Keratinocyte (primary cell): ENCODE results near the gene TRIM54. TPM values are rescaled to one million over a fixed set of nuclear protein-coding genes. Genes with fewer than 3 reads are reported as not detected.

Experiments
- DNase-seq: peaks from one replicate; pipeline ENCODE4 v3.0.0-alpha.2; 2011; ENCODE audit warnings: low read depth, missing footprints, low spot score
- FAIRE-seq: peaks from 2 replicates; lab custom pipeline; 2011; peaks lifted over from hg19 to GRCh38; lab: Jason Lieb, UNC
- H2AFZ ChIP-seq: 2 replicates; pipeline ENCODE4 v1.6.0; 2012; ENCODE audit warnings: low read length, control low read depth, inconsistent platforms; ENCODE audit not compliant: control insufficient read depth
- H3K27ac ChIP-seq: 2 replicates; pipeline ENCODE4 v1.5.1; 2011; ENCODE audit warnings: low read length; ENCODE audit not compliant: control insufficient read depth, insufficient read depth
- H3K27me3 ChIP-seq: 3 replicates; pipeline ENCODE4 v1.6.0; 2011; ENCODE audit warnings: low read length; ENCODE audit not compliant: control insufficient read depth, insufficient read depth; ENCODE audit errors: extremely low read depth
- H3K36me3 ChIP-seq, 2 experiments: 2 replicates in 1 of 2; 3 replicates in 1 of 2; pipeline ENCODE4 v1.5.1; 2011; ENCODE audit warnings: low read length in 2 of 2, mild to moderate bottlenecking in 1 of 2; ENCODE audit not compliant: control insufficient read depth in 2 of 2, insufficient read depth in 2 of 2; ENCODE audit errors: extremely low read depth in 1 of 2
- H3K4me1 ChIP-seq: 3 replicates; pipeline ENCODE4 v1.5.1; 2011; ENCODE audit warnings: low read length; ENCODE audit not compliant: control insufficient read depth, insufficient read depth; ENCODE audit errors: extremely low read depth
- H3K4me2 ChIP-seq: 3 replicates; pipeline ENCODE4 v1.6.0; 2011; ENCODE audit warnings: low read depth, low read length; ENCODE audit not compliant: control insufficient read depth, insufficient read depth; ENCODE audit errors: extremely low read depth
- H3K4me3 ChIP-seq, 3 experiments: fragments of 200-600 bp in 1 of 3; sonication (generic) in 1 of 3; 2 replicates in 2 of 3; 3 replicates in 1 of 3; pipeline ENCODE4 v1.5.1; 2011 to 2016; ENCODE audit warnings: low read length in 3 of 3, mild to moderate bottlenecking in 3 of 3, control low read depth in 2 of 3, inconsistent platforms in 1 of 3, low read depth in 1 of 3, mixed read lengths in 1 of 3, mixed run types in 1 of 3, moderate library complexity in 1 of 3; ENCODE audit not compliant: control insufficient read depth in 2 of 3, insufficient read depth in 2 of 3; ENCODE audit errors: extremely low read depth in 1 of 3
- H3K79me2 ChIP-seq: 2 replicates; pipeline ENCODE4 v1.6.0; 2012; ENCODE audit warnings: low read length; ENCODE audit not compliant: control insufficient read depth, insufficient read depth
- H3K9ac ChIP-seq: 3 replicates; pipeline ENCODE4 v1.6.0; 2011; ENCODE audit warnings: low read length; ENCODE audit not compliant: control insufficient read depth, insufficient read depth; ENCODE audit errors: extremely low read depth
- H3K9me1 ChIP-seq: 3 replicates; pipeline ENCODE4 v1.6.0; 2011; ENCODE audit warnings: low read length; ENCODE audit not compliant: control insufficient read depth, insufficient read depth; ENCODE audit errors: extremely low read depth
- H3K9me3 ChIP-seq: 2 replicates; pipeline ENCODE4 v1.5.1; 2012; ENCODE audit warnings: low read depth, low read length; ENCODE audit not compliant: control insufficient read depth
- H4K20me1 ChIP-seq: 3 replicates; pipeline ENCODE4 v1.6.0; 2011; ENCODE audit warnings: low read length; ENCODE audit not compliant: control insufficient read depth, insufficient read depth; ENCODE audit errors: extremely low read depth
- CTCF ChIP-seq, 3 experiments: IDR thresholded peaks in 1 of 3; conservative IDR thresholded peaks in 1 of 3; optimal IDR thresholded peaks in 1 of 3; 2 replicates in 2 of 3; 3 replicates in 1 of 3; pipeline versions ENCODE3 to v1.5.1; 2011; ENCODE audit warnings: low read length in 3 of 3, mild to moderate bottlenecking in 3 of 3, moderate library complexity in 2 of 3, control low read depth in 1 of 3, inconsistent platforms in 1 of 3; ENCODE audit not compliant: insufficient read depth in 2 of 3; ENCODE audit errors: extremely low read depth in 1 of 3
- EZH2 ChIP-seq: IDR thresholded peaks from one replicate; pipeline ENCODE4 v1.6.1; 2012; ENCODE audit warnings: inconsistent platforms, mild to moderate bottlenecking, low read length, moderate library complexity
- dilution Hi-C: fragments of 300-500 bp; cut with MboI; formaldehyde crosslinking; loops from one replicate; pipeline ENCODE4 v1.7.0; 2020; ENCODE audit warnings: low sequenced_read_pairs; ENCODE audit not compliant: extremely low pct_ligation_motif_present
- polyA plus RNA-seq, 5 experiments: library from polyadenylated mRNA; depleted of rRNA in 3 of 5; stranded (reverse) in 3 of 5; stranded (forward) in 1 of 5; unstranded in 1 of 5; fragments of >200 nt; gene quantifications; 1 replicate in 1 of 5; 2 replicates in 3 of 5; 3 replicates in 1 of 5; pipeline versions ENCODE4 v1.2.1 to v1.2.3, GENCODE V29; 2011 to 2012; ENCODE audit warnings: missing spikeins in 2 of 5, low read depth in 1 of 5, low replicate concordance in 1 of 5

TRIM54 gene
- polyA plus RNA-seq, 1 donor (not counting 4 experiments of a cell fraction or from before 2014, with no cell fraction given): not detected

GRCh38 chr2:27240406-27240805 is 41.8 kb upstream of the TRIM54 start:
- H3K27ac ChIP-seq: no peak overlapping the region
- H3K4me2 ChIP-seq: no peak overlapping the region
- H3K79me2 ChIP-seq: no peaks in the 10 kb centered on the region
- peaks cover 48 to 74% of the 10 kb centered on the region in 2 experiments for H3K36me3 ChIP-seq
- no peak overlapping the region for H2AFZ ChIP-seq
- dilution Hi-C loops: no loop called here
- TF ChIP-seq CTCF (optimal IDR thresholded peaks at IDR 0.05 in 1 of 3, IDR thresholded peaks at IDR 0.05 in 1 of 3, conservative IDR thresholded peaks at IDR 0.05 in 1 of 3; ENCODE audit: extremely low read depth in 1 of 3, insufficient read depth in 2 of 3, low read length in 3 of 3) (no peak), EZH2 (no peak)
- no peak overlapping the region for H3K4me3 ChIP-seq
- H3K27me3 ChIP-seq: no peaks in the 10 kb centered on the region
- FAIRE-seq (no peak), DNase-seq (no peak)
- H3K4me1 ChIP-seq: no peaks in the 10 kb centered on the region
- no peak overlapping the region for H3K9ac ChIP-seq
- no peaks in the 10 kb centered on the region for H4K20me1 ChIP-seq
- no peaks in the 10 kb centered on the region for H3K9me1 ChIP-seq
- no peaks in the 10 kb centered on the region for H3K9me3 ChIP-seq

GRCh38 chr2:27241761-27242613 is 40.2 kb upstream of the TRIM54 start:
- no peak overlapping the region for H3K9ac ChIP-seq
- no peak for DNase-seq
- H3K27ac ChIP-seq: no peak overlapping the region
- peaks cover 42 to 67% of the 10 kb centered on the region in 2 experiments for H3K36me3 ChIP-seq
- H3K79me2 ChIP-seq: no peaks in the 10 kb centered on the region
- TF ChIP-seq CTCF (optimal IDR thresholded peaks at IDR 0.05 in 1 of 3, IDR thresholded peaks at IDR 0.05 in 1 of 3, conservative IDR thresholded peaks at IDR 0.05 in 1 of 3; ENCODE audit: extremely low read depth in 1 of 3, insufficient read depth in 2 of 3, low read length in 3 of 3) (no peak), EZH2 (no peak)
- H3K4me1 ChIP-seq: no peaks in the 10 kb centered on the region
- no peak overlapping the region for H3K4me2 ChIP-seq
- no peak overlapping the region for H2AFZ ChIP-seq
- H3K4me3 ChIP-seq: no peak overlapping the region
- H3K9me1 ChIP-seq: no peaks in the 10 kb centered on the region
- dilution Hi-C loops: no loop called here
- FAIRE-seq: no peak
- no peaks in the 10 kb centered on the region for H4K20me1 ChIP-seq
- no peaks in the 10 kb centered on the region for H3K9me3 ChIP-seq
- no peaks in the 10 kb centered on the region for H3K27me3 ChIP-seq
